ENCODE data around the gene MUC20. TPM values are rescaled to one million over a fixed set of nuclear protein-coding genes. Genes with fewer than 3 reads are reported as not detected.
A peak's percentile ranks its signal among the peaks of the same experiment; 100 is the strongest.

The MUC20 gene
- total RNA-seq, 1 donor from 2014 or later = not detected

DNA sequence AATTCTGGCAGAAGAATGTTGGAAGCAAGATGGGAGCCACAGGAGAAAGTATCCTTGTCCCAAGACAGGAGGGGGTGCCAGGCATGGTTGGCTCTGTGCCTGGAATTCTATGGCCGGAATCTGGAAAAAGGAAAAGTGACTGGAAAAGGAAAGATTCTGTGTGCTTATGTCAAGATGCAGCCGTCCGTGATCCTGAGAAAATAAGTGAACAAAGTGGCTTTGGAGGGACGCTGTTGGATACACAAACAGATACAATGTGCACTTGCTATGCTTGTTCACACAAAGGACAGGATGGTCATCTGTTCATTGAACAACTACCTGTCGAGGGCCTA lies 28.5 kb upstream of the MUC20 start:
- H3K9me3 Mint-ChIP-seq (ENCODE audit: unreplicated experiment) = peaks cover 1% of the 10 kb centered on the region
- Histone ChIP-seq H3K4me1 (ENCODE audit: insufficient read depth, low read length) (peaks cover 5% of the 10 kb centered on the region), H2AFZ (ENCODE audit: low read depth, low read length) (no peak overlapping the region), H3K4me2 (ENCODE audit: low read length) (peak overlapping the region; percentile 5), H3K4me3 (ENCODE audit: insufficient read depth, low read depth, low read length) (no peak overlapping the region), H3K9ac (ENCODE audit: low read length) (no peak overlapping the region), H3K27ac (ENCODE audit: low read depth, low read length) (no peak overlapping the region), H3K36me3 (ENCODE audit: insufficient read depth, low read length) (peaks cover 7% of the 10 kb centered on the region), H3K9me3 (ENCODE audit: insufficient read depth, low read depth, low read length) (no peaks in the 10 kb centered on the region), H4K20me1 (ENCODE audit: insufficient read depth, low read length) (peaks cover 22% of the 10 kb centered on the region), H3K27me3 (ENCODE audit: insufficient read depth, low read length) (no peaks in the 10 kb centered on the region), H3K79me2 (ENCODE audit: insufficient read depth, low read length) (no peaks in the 10 kb centered on the region)
- no peak overlapping the region for H3K27ac Mint-ChIP-seq (ENCODE audit: unreplicated experiment)
- H3K4me3 Mint-ChIP-seq (ENCODE audit: unreplicated experiment) = no peak overlapping the region
- no peak for TF ChIP-seq EZH2 (IDR thresholded peaks at IDR 0.05; ENCODE audit: insufficient read depth, low read length)
- TF ChIP-seq, protein P1, sequence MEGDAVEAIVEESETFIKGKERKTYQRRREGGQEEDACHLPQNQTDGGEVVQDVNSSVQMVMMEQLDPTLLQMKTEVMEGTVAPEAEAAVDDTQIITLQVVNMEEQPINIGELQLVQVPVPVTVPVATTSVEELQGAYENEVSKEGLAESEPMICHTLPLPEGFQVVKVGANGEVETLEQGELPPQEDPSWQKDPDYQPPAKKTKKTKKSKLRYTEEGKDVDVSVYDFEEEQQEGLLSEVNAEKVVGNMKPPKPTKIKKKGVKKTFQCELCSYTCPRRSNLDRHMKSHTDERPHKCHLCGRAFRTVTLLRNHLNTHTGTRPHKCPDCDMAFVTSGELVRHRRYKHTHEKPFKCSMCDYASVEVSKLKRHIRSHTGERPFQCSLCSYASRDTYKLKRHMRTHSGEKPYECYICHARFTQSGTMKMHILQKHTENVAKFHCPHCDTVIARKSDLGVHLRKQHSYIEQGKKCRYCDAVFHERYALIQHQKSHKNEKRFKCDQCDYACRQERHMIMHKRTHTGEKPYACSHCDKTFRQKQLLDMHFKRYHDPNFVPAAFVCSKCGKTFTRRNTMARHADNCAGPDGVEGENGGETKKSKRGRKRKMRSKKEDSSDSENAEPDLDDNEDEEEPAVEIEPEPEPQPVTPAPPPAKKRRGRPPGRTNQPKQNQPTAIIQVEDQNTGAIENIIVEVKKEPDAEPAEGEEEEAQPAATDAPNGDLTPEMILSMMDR (IDR thresholded peaks at IDR 0.05; ENCODE audit: insufficient read depth, low read depth, low read length) = no peak
- H3K36me3 Mint-ChIP-seq (ENCODE audit: low read depth, unreplicated experiment) = peaks cover 13% of the 10 kb centered on the region
- no peak for FAIRE-seq
- H3K4me1 Mint-ChIP-seq (ENCODE audit: low read depth, unreplicated experiment) = peaks cover under 1% of the 10 kb centered on the region
- no peaks in the 10 kb centered on the region for H3K27me3 Mint-ChIP-seq (ENCODE audit: low read depth, unreplicated experiment)
- no peak for DNase-seq (ENCODE audit: low read depth)

DNA sequence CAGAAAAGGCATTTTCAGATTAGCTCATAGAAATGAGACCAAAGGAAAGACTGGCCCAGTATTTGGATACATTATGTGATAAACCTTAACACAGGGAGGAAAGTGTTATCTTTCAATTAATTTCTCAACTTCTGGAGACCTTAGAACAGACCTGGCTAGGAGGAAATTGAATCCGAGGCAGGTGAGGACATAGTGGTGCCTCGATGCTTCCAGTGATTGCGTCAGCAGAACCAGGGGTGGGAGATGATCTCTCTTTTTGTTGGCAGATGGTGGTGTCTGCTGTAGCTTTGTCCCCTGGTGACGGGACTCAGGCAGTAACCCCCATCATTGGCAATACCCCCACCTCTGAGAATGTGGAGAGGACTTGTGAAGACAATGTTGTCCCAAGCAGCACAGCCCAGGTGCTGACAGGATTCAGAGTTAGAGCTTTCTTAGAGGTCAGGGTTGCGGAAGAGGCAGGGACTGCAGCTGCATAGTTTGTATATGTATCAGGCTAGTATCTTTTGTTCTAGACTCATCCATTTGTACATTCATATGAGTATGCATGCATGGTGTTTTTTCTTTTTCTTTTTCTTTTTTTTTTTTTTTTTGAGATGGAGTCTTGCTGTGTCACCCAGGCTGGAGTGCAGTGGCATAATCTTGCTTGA lies 27.9 kb upstream of the MUC20 start:
- no peak for TF ChIP-seq EZH2 (IDR thresholded peaks at IDR 0.05; ENCODE audit: insufficient read depth, low read length)
- TF ChIP-seq, protein P1 (IDR thresholded peaks at IDR 0.05; ENCODE audit: insufficient read depth, low read depth, low read length) = no peak
- Histone ChIP-seq H2AFZ (ENCODE audit: low read depth, low read length) (no peak overlapping the region), H3K4me2 (ENCODE audit: low read length) (no peak overlapping the region), H3K79me2 (ENCODE audit: insufficient read depth, low read length) (no peaks in the 10 kb centered on the region), H3K27ac (ENCODE audit: low read depth, low read length) (no peak overlapping the region), H3K4me3 (ENCODE audit: insufficient read depth, low read depth, low read length) (no peak overlapping the region), H3K36me3 (ENCODE audit: insufficient read depth, low read length) (peaks cover 7% of the 10 kb centered on the region), H3K27me3 (ENCODE audit: insufficient read depth, low read length) (no peaks in the 10 kb centered on the region), H3K9ac (ENCODE audit: low read length) (no peak overlapping the region), H3K9me3 (ENCODE audit: insufficient read depth, low read depth, low read length) (no peaks in the 10 kb centered on the region), H3K4me1 (ENCODE audit: insufficient read depth, low read length) (peaks cover 10% of the 10 kb centered on the region), H4K20me1 (ENCODE audit: insufficient read depth, low read length) (peaks cover 28% of the 10 kb centered on the region)
- no peak overlapping the region for H3K27ac Mint-ChIP-seq (ENCODE audit: unreplicated experiment)
- H3K36me3 Mint-ChIP-seq (ENCODE audit: low read depth, unreplicated experiment) = peaks cover 13% of the 10 kb centered on the region
- no peak overlapping the region for H3K4me3 Mint-ChIP-seq (ENCODE audit: unreplicated experiment)
- no peaks in the 10 kb centered on the region for H3K27me3 Mint-ChIP-seq (ENCODE audit: low read depth, unreplicated experiment)
- H3K4me1 Mint-ChIP-seq (ENCODE audit: low read depth, unreplicated experiment) = peaks cover 6% of the 10 kb centered on the region
- H3K9me3 Mint-ChIP-seq (ENCODE audit: unreplicated experiment) = no peaks in the 10 kb centered on the region
- FAIRE-seq (no peak), DNase-seq (ENCODE audit: low read depth) (no peak)

DNA sequence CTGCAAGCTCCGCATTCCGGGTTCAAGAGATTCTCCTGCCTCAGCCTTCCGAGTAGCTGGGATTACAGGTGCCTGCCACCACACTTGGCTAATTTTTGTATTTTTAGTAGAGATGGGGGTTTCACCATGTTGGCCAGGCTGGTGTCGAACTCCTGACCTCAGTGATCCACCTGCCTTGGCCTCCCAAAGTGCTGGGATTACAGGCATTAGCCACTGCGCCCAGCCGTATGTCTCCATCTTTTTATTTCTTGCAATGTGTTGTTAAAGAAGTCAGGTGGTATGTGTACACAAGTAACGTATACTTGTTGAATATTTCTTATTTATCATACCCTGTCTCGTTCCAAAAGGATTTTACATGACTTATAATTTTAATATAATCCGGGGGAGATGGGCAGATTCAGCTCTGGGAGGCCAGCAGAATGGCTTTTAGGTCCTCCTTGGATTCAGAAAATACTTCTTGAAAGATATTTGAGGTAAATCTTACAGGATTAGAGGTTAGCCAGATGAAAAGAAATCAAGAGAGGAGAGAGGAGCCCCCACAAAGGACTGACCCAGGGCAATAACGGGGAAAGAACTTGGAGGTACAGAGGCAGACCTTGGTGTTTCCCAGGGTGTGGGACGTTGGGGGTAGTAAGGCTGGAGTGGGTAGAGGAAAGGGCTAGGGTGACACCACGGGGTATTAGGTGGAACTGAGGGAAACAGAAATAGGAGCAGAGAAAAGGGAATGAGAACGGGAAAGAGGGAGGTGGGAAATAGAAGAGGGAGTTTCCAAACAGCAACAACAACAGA lies 27.2 kb upstream of the MUC20 start:
- Histone ChIP-seq H3K27me3 (ENCODE audit: insufficient read depth, low read length) (no peaks in the 10 kb centered on the region), H3K9ac (ENCODE audit: low read length) (no peak overlapping the region), H3K27ac (ENCODE audit: low read depth, low read length) (no peak overlapping the region), H3K4me3 (ENCODE audit: insufficient read depth, low read depth, low read length) (no peak overlapping the region), H3K9me3 (ENCODE audit: insufficient read depth, low read depth, low read length) (no peaks in the 10 kb centered on the region), H2AFZ (ENCODE audit: low read depth, low read length) (no peak overlapping the region), H3K4me2 (ENCODE audit: low read length) (no peak overlapping the region), H3K4me1 (ENCODE audit: insufficient read depth, low read length) (peaks cover 18% of the 10 kb centered on the region), H3K79me2 (ENCODE audit: insufficient read depth, low read length) (no peaks in the 10 kb centered on the region), H3K36me3 (ENCODE audit: insufficient read depth, low read length) (peaks cover 7% of the 10 kb centered on the region), H4K20me1 (ENCODE audit: insufficient read depth, low read length) (peaks cover 33% of the 10 kb centered on the region)
- no peaks in the 10 kb centered on the region for H3K27me3 Mint-ChIP-seq (ENCODE audit: low read depth, unreplicated experiment)
- no peak overlapping the region for H3K4me3 Mint-ChIP-seq (ENCODE audit: unreplicated experiment)
- DNase-seq (ENCODE audit: low read depth) = no peak
- H3K27ac Mint-ChIP-seq (ENCODE audit: unreplicated experiment) = no peak overlapping the region
- no peaks in the 10 kb centered on the region for H3K9me3 Mint-ChIP-seq (ENCODE audit: unreplicated experiment)
- TF ChIP-seq EZH2 (IDR thresholded peaks at IDR 0.05; ENCODE audit: insufficient read depth, low read length) = no peak
- TF ChIP-seq, protein P1 (IDR thresholded peaks at IDR 0.05; ENCODE audit: insufficient read depth, low read depth, low read length) = no peak
- peaks cover 13% of the 10 kb centered on the region for H3K36me3 Mint-ChIP-seq (ENCODE audit: low read depth, unreplicated experiment)
- FAIRE-seq = no peak
- H3K4me1 Mint-ChIP-seq (ENCODE audit: low read depth, unreplicated experiment) = peaks cover 11% of the 10 kb centered on the region
